Cerebellar cortex (tissue), 1 donor: ENCODE results near the gene STEAP1.
"Not testable (repeated sequence)": the region's sequence is repeated elsewhere in the genome, so short reads cannot be mapped to it uniquely, and the experiment has no call there.

Experiments used
- DNase-seq: peaks from one replicate; pipeline ENCODE4 v3.0.0-alpha.2; 2015; ENCODE audit warnings: low spot score

Gene STEAP1

DNA sequence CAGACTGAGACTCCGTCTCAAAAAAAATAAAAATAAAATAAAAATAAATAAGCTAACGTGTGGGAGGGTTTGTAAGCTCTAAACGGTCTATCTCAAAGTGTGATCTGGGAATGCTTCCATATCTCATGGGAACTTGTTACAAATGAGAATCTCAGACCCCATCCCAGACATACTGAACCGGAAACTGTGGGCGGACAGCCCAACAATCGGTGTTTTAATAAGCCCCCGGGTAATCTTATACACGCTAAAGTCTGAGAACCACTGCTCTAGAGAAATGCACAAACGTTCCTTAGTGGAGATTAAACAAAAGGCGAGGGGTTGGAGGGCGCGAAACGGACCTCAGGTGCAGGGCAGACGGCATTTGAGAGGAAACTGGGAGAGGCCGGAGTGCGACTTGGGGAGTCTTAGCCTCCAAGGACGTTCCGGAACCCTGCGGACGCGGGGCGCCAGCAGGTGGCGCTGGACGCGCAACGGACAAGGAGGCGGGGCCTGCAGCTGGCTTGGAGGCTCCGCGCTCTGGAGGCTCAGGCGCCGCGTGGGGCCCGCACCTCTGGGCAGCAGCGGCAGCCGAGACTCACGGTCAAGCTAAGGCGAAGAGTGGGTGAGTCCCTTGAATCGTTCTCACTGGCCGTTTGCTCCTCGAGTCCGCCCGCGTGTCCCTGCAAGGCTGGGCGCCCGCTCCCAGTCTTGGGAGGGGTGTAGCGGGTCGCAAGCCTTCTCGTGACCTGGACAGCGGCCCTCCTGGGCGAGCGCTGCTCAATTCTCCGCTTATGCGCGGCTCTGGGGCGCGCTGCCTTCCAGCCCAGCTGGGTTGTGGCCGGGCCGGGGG lies at the start of gene STEAP1:
STEAP1 (plus strand) TSS at position 527 of the 829 bp plus-strand sequence. CDS start 5,320 bp downstream, outside the sequence.
- peak; percentile 69 for DNase-seq

DNA sequence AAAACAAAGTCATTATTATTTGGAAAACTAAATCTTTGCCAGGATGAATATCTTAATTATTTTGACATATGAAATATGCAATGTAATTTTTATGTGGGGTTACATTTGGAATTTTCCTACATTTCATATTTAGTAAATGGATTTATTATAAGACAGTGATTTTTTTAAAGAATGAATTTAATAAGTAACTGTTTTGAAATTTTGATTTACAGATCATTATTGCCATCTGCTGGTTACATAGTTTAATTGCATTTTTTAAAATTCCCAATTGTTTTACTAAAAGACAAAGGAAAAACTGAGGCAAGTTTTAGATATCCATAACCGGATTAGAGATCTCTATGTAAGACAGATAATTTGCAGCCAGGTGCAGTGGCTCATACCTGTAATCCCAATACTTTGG lies 39.3 kb upstream of the STEAP1 start:
- not testable (repeated sequence) for DNase-seq

- DNase-seq = peak; percentile 47
These were observed 35.6 kb upstream of the STEAP1 start for GRCh38 chr7:90118551-90119177.

DNA sequence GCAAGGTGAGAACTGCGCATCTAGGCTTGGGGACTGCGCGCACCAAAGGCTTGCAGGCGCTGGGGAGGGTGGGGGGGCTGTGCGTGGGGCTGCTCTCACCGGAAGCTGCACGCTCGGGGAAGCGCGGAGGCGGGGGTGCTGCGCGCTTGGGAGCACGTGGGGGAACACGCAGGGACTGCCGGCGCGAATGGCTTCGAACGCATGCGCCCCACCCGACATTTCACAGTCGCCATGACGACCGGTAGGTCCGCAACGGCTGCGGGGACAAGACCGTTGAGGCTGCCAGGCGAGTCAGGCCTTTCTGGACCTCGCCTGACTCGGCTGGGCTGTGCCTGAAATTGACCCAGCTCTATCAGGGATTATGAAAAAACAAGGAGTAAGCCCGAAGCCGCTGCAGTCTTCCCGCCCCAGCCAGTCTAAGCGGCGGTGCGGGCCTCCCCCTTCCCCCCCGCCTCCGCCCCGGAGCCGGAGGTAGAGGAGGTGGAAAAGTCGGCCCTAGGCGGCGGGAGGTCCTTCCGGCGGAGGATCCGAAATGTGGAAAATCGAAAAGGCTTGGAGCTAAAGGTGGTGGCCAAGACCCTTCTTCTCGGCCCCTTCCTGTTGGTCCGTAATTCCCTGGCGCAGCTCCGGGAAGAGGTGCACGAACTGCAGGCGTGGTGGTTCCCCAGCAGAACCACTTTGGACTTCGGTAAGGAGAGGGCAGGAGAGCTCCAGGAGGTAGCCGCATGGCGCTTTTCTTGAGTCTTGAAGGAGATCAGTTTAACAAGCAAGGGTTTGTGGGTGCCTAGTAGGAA lies 34.9 kb upstream of the STEAP1 start:
- peak; percentile 82 for DNase-seq

DNA sequence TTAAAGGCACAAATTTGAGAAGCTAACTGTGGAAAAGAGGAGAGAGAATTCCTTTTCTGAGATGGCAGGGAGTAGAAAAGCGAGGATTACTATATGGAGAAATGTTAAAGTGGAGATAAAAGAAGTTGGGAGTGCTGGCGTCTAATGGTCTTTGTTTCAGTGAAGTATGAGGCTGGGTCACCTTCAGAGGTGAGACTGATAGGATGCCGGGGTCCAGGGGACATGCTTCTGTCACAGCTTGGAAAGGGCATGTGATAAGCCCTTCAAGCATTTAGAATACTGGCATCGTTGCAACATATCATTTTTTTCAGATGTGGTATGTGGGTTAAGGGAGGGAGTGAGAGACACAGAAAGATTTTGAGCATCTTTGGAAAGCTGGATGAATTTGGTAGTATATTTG lies 34.1 kb upstream of the STEAP1 start:
- not testable (repeated sequence) for DNase-seq

DNA sequence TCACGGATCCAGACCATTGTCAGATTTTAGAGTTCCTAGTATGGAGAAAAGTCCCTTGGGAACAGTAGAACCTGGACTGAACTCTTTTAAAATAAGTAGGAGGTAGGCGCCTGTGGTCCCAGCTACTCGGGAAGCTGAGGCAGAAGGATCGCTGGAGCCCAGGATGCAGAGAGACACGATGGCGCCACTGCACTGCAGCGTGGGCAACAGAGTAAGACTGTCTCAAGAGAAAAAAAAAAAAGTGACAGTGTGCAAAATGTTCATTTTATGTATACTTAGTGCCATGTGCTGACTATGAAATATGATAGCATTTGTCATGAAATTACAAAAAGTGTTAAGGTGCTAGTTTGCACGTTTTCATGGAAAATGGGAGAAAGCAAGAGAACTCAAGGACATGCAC lies 22.5 kb upstream of the STEAP1 start:
- not testable (repeated sequence) for DNase-seq

DNA sequence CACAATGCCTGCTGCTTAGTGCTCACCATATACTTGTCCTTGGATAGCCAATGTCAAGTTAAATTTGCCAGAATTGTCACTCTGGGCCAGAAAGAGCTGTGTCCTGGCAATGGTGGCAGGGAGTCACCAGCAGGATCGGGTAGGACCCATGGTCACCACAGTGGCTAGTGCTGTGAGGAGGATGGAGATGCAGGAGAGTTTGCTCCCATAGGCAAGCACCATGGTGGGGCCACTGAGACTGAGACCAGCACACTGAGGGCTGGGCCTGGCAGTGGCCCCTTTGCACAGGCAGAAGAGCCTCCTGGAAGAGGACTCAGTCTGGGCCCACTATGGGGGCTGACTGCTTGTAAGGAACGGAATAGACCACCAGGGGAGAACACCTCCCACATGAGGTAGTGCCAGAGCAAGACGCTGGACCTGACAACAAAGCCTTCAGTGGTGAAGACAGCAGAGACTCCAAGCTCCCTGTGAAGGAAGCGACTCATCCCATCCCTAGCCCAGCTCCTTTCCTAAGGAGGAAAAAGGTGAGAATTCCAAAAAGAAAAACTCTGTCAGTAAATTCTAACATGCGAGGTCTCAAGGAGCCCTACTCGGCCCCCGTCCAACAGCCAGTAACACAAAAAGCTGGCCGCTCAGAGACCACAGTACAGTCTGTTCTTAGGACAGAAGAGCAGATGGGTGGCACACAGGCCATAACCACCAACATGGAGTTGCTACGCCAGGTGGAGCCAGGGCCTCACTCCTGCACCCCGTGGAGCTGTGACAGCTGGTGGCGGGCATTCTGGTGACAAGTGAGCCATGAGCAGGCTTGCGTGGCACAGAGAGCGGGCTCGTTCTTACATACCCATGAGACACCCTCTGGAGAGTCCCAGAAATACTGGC lies 6.9 kb upstream of the STEAP1 start:
- DNase-seq = peak; percentile 70

GRCh38 chr7:90149428-90149827 lies 4.8 kb upstream of the STEAP1 start:
- peak; percentile 28 for DNase-seq

DNA sequence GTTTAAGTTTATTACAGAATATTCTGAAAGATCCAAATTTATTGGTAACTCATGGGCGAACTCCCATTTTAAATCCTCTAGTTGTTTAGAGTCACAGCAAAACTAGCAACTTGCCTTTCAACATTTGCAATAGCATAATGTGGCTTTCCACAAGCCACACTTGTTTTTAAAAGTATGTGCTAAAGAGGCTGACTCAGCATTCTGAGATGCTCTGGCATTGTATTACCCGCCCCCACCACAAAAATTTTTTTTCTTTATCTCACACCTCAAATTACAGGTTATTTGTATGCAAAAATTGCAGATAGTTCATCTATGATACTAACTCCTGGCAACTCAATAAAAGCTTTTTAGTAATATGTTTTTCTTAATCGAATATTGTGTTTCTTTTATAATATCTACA lies 2.4 kb upstream of the STEAP1 start:
- DNase-seq = not testable (repeated sequence)

DNA sequence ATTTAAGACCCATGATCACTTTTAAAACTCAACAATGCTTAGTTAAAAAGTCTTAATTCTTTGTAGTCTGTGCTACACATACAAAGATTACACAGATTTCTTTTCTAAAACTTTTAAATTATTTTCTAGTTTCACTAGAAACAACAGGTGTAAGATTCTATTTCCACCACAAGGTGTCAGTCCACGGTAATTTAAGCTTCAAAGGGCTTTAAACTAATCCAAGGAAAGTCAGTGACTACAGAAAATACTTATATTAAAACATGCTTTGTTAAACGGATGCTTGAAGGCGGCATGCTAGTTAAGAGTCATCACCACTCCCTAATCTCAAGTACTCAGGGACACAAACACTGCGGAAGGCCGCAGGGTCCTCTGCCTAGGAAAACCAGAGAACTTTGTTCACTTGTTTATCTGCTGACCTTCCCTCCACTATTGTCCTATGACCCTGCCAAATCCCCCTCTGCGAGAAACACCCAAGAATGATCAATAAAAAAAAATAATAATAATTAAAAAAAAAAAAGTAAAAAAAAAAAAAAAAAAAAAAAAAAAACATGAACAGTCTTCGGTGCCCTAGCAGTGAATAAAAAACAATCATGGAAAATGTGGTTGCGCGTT lies 1.5 kb upstream of the STEAP1 start:
- DNase-seq = peak; percentile 52

DNA sequence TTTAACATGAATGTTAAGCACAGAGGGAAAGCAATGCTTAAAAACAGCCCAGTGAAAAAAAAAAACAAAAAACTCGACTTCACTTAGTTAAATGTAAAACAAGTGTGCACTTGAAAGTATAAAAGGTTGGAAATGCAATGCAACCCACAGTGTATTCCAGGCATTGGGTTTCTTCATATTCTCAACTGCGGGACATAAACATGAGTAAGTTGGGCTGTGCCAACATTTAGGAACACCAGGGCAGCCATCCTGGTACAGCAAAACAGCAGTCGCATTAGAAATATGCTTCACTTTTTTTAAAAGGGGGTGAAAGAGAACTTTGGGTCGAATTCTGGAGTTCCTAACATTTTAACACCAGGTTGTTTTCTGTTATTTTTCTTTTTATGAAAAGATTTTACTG lies 937 bp downstream of the STEAP1 start:
- no peak for DNase-seq

- DNase-seq = not testable (repeated sequence)
These were observed 3.1 kb downstream of the STEAP1 start for GRCh38 chr7:90157331-90157730.

- not testable (repeated sequence) for DNase-seq
These were observed 3.6 kb downstream of the STEAP1 start for GRCh38 chr7:90157761-90158350.

DNA sequence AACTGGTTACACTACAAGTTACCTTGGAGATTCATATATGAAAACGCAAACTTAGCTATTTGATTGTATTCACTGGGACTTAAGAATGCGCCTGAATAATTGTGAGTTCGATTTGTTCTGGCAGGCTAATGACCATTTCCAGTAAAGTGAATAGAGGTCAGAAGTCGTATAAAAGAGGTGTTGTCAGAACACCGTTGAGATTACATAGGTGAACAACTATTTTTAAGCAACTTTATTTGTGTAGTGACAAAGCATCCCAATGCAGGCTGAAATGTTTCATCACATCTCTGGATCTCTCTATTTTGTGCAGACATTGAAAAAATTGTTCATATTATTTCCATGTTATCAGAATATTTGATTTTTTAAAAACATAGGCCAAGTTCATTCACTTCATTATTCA lies 9.3 kb downstream of the STEAP1 start:
- no peak for DNase-seq

DNA sequence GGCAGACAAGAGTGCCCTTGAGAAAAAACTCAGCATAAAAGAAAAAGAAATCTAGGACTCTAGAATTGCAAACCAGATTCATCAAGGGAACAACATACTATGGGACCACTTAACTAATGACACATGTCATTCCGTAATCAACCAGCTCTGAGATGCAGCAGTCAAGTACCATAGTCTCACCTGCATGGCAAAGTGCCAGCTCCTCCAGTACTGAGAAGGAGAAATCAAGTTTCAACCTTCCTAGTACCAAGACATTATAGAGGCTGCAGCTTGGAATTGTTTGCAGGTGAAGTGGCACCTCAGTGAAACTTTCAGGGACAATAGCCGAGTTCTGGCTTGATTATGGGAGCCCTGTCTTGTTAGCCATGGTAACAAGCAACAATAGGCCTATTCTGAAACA lies 11.5 kb downstream of the STEAP1 start:
- no peak for DNase-seq

- no peak for DNase-seq
These were observed 11.9 kb downstream of the STEAP1 start for GRCh38 chr7:90166153-90166552.

DNA sequence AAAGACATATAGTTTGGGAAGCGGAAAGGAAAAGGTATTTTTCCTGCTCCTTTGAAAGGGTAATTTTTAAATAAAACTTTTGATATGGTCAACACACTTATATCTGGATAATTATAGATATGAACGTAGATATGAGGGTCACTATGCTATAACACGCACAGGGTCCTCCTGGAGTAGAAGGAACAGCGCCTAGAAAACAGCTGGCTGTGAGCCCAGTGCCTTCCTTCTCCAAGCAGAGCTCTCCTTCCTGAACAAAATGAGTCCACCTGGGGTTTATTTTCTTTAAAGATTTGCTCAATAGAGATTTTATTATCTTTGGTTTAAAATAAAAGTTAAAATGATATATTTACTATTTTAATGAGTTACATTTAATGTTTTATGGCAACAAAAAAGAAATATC lies 13.1 kb downstream of the STEAP1 start:
- DNase-seq = no peak

- DNase-seq = no peak
These were observed 15.6 kb downstream of the STEAP1 start for GRCh38 chr7:90169891-90170290.

GRCh38 chr7:90172121-90172520 lies 17.9 kb downstream of the STEAP1 start:
- DNase-seq = no peak

- DNase-seq = no peak
These were observed 18.4 kb downstream of the STEAP1 start for GRCh38 chr7:90172624-90173023.
